Esophagus squamous epithelium (tissue), 4 donors: ENCODE measurements around the gene FMN2.

Experiments
- POLR2A ChIP-seq, 4 donors: fragments of 450-650 bp; IDR thresholded peaks; one replicate each; pipeline ENCODE4 v1.6.1; 2017; ENCODE audit warnings: antibody characterized with exemption in 4 of 4, mild to moderate bottlenecking in 4 of 4, moderate library complexity in 3 of 4
- TF ChIP-seq, protein P1 (sequence below), 6 experiments: fragments of 450-650 bp in 4 of 6; fragments of 200-600 bp in 2 of 6; sonication (generic) in 2 of 6; IDR thresholded peaks; one replicate each; pipeline ENCODE4 v1.5.1; 2016 to 2019; ENCODE audit warnings: antibody characterized with exemption in 6 of 6, mild to moderate bottlenecking in 4 of 6, moderate library complexity in 4 of 6

GRCh38 chr1:240420766-240421165, 329.1 kb downstream of the FMN2 start:
- TF ChIP-seq, protein P1, sequence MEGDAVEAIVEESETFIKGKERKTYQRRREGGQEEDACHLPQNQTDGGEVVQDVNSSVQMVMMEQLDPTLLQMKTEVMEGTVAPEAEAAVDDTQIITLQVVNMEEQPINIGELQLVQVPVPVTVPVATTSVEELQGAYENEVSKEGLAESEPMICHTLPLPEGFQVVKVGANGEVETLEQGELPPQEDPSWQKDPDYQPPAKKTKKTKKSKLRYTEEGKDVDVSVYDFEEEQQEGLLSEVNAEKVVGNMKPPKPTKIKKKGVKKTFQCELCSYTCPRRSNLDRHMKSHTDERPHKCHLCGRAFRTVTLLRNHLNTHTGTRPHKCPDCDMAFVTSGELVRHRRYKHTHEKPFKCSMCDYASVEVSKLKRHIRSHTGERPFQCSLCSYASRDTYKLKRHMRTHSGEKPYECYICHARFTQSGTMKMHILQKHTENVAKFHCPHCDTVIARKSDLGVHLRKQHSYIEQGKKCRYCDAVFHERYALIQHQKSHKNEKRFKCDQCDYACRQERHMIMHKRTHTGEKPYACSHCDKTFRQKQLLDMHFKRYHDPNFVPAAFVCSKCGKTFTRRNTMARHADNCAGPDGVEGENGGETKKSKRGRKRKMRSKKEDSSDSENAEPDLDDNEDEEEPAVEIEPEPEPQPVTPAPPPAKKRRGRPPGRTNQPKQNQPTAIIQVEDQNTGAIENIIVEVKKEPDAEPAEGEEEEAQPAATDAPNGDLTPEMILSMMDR (IDR thresholded peaks at IDR 0.05), result no peak
- TF ChIP-seq POLR2A (IDR thresholded peaks at IDR 0.05), result no peak
